GM08714 (cell line): ENCODE measurements around the gene ELAVL2.

Source experiments
- H3K4me3 ChIP-seq: fragments of 200-500 bp; sonication (Bioruptor generic); 2 replicates; pipeline ENCODE4 v1.5.1; 2014; ENCODE audit warnings: mild to moderate bottlenecking, low read length, inconsistent platforms
- ZNF274 ChIP-seq: IDR thresholded peaks from 2 replicates; pipeline ENCODE4 v1.6.1; 2012; ENCODE audit warnings: mild to moderate bottlenecking, low read depth, low read length

Gene ELAVL2

DNA sequence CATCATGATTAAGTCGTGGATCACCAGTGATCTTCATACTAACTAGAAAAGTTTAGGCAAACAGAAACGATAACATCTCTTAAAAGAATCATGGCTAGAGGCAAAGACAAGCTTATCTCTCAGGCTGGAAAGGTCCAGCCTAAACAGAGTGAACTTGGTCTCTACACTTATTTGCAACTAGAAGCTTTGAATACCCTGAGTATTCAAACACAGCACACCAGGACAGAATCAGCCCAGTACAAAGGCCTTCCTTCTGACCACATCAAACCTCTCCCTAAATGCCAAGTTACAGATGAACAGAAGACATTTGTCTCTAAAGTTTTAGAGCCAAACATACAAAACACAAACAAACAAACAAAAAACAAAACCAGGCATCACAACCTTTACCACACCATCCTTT, 57.2 kb downstream of the ELAVL2 start:
- TF ChIP-seq ZNF274 = no peak
- no peak overlapping the region for H3K4me3 ChIP-seq

- no peak for TF ChIP-seq ZNF274
- no peak overlapping the region for H3K4me3 ChIP-seq
Observed at GRCh38 chr9:23766613-23767012, 59.4 kb downstream of the ELAVL2 start.

DNA sequence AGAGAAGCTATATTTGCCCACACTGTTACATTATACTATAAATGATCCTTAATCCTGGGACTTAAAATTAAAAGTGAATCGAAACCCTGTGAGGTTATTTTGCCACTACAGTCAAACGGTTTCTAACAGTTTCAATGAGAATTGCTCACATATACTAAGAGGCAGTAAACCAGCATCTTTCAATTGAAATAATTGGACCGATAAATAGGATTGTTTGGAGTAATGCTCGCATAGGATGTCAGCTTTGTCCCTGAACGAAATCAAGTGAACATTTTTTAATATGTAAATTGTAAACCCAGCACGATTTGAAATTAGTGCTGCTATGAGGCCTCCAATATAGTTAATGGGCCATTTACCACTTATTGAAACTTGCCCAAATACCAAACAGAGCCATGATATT, 60.5 kb downstream of the ELAVL2 start:
- TF ChIP-seq ZNF274 = no peak
- no peak overlapping the region for H3K4me3 ChIP-seq

GRCh38 chr9:23764219-23764618, 61.8 kb downstream of the ELAVL2 start:
- no peak overlapping the region for H3K4me3 ChIP-seq
- TF ChIP-seq ZNF274 = no peak

- no peak overlapping the region for H3K4me3 ChIP-seq
- no peak for TF ChIP-seq ZNF274
Observed at GRCh38 chr9:23754551-23754950, 71.5 kb downstream of the ELAVL2 start.

- no peak for TF ChIP-seq ZNF274
- no peak overlapping the region for H3K4me3 ChIP-seq
Observed at GRCh38 chr9:23752859-23753258, 73.2 kb downstream of the ELAVL2 start.

DNA sequence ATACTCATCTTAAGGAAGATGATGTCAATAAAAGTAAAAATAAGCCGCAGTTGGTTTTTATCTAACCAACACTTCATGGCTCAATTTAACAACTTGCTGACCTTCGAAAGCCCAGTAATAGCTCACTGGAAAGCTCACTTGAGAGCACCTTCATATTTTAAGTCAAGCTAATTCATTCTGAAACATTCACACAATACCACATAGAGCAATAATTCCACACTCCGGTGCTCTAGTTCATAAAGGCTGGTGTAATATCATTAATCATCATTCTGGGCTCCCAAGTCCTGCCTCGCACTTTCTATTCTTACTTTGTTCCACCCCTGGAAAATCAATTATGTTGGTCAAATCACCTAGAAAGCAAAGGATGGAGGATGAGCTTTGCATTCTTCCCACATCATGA, 74.4 kb downstream of the ELAVL2 start:
- no peak for TF ChIP-seq ZNF274
- no peak overlapping the region for H3K4me3 ChIP-seq

- TF ChIP-seq ZNF274 = no peak
Observed at GRCh38 chr9:23750808-23751207, 75.2 kb downstream of the ELAVL2 start.

DNA sequence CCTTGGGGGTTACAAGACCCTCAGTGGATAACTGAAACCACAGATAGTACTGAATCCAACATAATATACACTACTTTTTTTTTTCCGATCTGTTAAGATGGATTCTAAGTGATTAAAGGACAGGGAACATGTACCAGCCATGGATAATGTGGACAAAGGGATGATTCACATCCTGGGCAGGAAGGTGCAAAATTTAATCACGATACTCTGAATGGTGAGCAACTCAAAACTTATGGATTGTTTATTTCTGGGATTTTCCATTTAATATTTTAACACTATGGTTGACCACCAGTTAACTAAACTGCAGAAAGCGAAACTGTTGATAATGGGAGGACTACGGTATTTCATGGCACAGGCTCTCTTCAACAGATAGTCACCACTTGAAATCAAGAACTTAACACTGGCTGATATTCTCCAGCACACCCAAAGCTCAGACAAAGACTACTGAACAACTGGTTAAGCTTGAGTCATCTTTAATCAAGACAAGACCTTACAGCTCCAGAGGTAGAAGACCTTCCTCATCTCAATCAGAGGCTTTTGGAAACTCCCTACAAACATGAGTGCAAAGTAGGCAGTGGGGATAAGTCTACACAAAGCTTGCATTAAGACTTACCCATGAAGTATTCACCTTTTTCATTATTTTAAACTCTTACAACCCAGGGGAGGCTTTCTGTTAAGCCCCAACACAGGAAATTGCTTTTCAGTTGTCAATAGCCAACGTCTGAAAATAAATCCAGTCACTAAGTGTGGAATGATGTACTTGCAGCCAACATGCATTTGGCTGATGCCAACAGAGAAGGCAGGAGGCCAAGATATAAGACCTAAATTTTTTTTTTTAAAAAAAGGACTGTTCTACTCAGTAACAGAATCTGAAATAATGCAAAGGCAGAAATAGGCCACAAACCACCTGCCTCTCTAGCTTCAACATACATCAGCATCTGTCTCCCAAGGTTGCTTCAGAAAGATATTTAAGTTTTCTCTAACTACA, 78.7 kb downstream of the ELAVL2 start:
- TF ChIP-seq ZNF274 = no peak
- H3K4me3 ChIP-seq = no peak overlapping the region

More at GRCh38 chr9:23750808-23751207, 75.2 kb downstream of the ELAVL2 start:
- H3K4me3 ChIP-seq = no peak overlapping the region

- no peak for TF ChIP-seq ZNF274
- no peak overlapping the region for H3K4me3 ChIP-seq
Observed at GRCh38 chr9:23746317-23746716, 79.7 kb downstream of the ELAVL2 start.

GRCh38 chr9:23743036-23743435, 83.0 kb downstream of the ELAVL2 start:
- TF ChIP-seq ZNF274 = no peak
- no peak overlapping the region for H3K4me3 ChIP-seq

- no peak overlapping the region for H3K4me3 ChIP-seq
Observed at GRCh38 chr9:23741351-23741750, 84.7 kb downstream of the ELAVL2 start.

DNA sequence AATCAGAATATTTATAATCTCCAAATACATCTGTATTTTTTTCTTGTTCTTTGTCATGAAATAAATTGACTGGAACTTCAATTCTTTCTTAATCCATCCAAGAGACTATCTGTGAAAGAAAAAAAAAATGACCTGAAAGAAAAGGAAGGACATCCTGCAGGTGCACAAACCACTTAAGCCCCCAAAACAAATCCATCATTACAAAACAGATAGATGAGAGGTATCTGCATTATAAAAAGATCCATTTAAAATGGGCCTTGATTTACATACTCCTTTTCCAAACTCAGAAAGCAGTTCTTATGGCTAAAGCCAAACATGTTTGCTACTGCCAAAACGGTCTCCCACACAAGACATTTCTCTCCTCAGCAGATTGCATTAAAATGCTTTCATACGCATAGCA, 85.5 kb downstream of the ELAVL2 start:
- TF ChIP-seq ZNF274 = no peak
- H3K4me3 ChIP-seq = no peak overlapping the region

More at GRCh38 chr9:23741351-23741750, 84.7 kb downstream of the ELAVL2 start:
- no peak for TF ChIP-seq ZNF274

- no peak overlapping the region for H3K4me3 ChIP-seq
- no peak for TF ChIP-seq ZNF274
Observed at GRCh38 chr9:23739753-23740152, 86.3 kb downstream of the ELAVL2 start.

DNA sequence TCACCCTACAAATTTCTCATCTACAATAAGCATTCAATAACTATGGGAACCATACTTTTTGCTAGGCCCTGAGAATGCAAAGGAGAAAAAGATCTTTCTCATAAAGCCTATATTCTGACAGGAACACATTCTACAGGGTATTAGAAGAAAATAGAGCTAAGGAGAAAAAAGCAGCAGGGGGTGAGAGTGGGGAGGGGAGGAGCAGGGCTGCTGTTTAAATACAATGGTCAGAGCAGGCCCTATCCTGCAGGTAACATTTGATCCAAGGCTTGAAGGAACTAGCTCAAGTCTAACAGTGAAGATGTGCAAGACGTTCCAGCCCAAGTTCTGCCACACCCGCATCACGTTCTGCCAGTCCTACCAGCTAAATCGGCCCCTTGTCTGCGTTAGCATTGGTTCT, 89.7 kb downstream of the ELAVL2 start:
- no peak overlapping the region for H3K4me3 ChIP-seq
- TF ChIP-seq ZNF274 = no peak

- no peak for TF ChIP-seq ZNF274
- H3K4me3 ChIP-seq = no peak overlapping the region
Observed at GRCh38 chr9:23733495-23734078, 92.5 kb downstream of the ELAVL2 start.
